ENCODE data around the gene PTPRG.

Gene PTPRG

GRCh38 chr3:62261121-62261520, 699.8 kb downstream of the PTPRG start:
- no peak for DNase-seq

DNA sequence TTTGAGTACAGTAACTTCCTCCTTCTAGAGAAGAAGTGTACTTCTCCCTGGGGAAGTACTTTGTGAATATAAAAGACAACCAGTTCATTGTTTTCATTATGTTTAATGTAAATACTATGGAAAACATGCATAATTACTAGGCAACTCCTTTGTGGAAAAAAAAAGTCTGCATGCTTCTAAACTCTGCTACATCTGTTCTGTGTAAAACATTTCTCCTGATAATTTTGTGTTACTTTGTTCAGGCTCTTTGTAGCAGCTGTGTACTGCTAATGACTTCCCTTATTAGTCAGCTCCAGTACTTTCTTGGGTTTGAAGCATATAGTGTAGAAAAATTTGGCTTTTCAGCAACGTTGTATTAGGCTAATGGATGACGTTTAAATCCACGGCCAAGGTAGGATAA, 700.4 kb downstream of the PTPRG start:
- DNase-seq = no peak

GRCh38 chr3:62265528-62265927, 704.2 kb downstream of the PTPRG start:
- DNase-seq = no peak

DNA sequence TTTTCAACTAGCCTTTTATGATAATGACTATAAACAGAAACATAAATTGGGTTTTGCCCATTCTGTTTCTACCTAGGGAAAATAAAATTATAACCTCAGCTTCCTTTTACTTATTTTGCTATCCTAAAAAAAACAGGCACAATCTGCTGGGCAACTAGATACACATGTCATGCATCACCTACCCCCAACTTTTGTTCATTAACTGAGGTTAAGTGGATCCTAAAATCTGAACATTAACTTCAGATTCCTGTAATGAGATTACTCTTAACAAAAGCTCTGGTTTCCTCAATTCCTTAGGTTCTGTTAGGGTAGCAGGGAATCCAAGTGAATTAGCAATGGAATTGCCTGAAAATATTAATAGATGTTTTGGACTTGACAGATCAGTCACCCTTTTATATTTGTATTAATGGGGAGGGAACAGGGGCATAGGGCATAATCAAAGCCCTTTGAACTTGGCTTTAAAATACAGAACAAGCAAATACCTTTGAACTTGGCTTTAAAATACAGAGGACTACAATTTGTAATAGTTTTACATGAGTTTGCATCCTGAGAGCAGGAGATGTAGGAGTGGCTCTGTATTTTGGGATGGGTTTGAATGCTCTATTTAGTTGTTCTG, 705.4 kb downstream of the PTPRG start:
- no peak for DNase-seq

DNA sequence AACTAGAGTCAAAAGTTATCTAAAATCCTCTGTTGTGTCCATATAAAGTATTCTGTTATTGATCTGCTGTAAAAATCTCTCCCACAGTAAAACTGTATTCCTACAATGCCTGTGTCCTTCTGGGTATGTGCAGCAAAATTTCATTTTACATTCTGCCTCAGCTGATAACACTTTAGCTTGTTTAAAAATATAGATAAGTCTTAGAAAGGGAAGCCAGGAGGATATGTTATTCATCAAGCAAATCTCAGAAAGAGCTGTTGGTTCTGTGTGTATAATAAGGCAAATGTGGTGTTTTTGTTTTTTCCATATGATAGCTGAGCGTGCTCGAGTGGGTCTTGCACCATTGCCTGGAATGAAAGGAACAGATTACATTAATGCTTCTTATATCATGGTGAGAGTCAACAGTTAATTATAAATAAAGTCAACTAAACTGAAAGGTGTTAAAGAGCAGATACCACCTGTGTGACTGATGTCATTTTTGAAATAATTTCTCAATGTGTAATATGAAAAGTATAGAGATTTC, 715.3 kb downstream of the PTPRG start:
- no peak for DNase-seq

DNA sequence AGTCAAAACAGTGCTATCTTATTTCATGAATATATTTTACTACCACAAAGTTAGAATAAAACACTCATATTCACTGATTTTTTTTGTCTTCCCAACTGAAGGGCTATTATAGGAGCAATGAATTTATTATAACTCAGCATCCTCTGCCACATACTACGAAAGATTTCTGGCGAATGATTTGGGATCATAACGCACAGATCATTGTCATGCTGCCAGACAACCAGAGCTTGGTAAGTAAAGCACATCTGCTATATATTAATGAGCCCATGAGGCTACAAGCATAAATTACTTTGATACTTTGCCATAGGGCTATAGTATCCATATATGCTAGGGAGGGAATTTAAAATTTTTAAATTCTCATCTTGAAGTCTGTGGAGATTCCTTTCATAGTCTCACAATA, 716.1 kb downstream of the PTPRG start:
- DNase-seq = no peak

GRCh38 chr3:62277986-62278385, 716.6 kb downstream of the PTPRG start:
- no peak for DNase-seq

DNA sequence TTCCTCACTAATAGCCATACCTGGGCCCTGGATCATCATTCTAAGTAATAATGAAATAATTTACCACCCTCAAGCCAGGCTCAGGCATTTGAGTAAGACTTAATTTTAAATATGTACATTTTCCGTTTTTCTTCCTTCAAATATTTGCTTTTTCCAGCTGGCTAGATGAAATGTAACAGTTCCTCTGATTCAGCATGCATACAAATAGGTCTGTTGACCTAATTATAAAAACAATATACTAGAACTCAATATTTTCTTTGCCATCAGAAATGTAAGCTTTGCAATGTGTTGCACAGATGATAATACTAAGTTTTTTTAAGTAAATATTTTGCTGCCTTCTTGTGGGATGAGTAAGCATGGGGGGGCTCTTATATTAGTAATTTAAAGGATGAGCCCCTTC, 720.4 kb downstream of the PTPRG start:
- DNase-seq = no peak

- no peak for DNase-seq
These were observed 723.1 kb downstream of the PTPRG start for GRCh38 chr3:62284442-62284841.

DNA sequence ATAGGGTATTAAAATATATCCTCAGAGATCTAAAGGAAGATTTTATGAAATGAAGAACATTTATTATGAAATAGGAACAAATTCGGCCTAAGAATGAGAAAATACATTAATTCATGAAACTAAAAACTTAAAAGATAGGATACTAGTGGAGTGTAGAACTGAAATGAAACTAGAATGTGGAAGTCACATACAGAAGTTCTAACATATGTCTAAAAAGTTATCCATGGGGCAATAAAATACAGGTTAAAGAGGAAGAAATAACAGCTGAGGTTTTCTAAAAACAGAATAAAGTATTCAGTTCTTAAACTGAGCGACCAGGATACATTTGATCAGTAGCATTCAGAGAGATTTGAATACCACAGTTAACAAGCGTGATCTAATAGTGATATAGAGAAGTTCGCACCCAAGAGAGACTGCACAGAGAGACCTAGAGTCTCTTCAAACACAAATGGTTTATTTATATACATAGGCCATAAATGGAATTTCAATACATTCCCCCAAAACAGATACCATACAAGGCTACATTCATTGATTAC, 726.1 kb downstream of the PTPRG start:
- DNase-seq = no peak

GRCh38 chr3:62289922-62290321, 728.6 kb downstream of the PTPRG start:
- no peak for DNase-seq

GRCh38 chr3:62293051-62293780, 731.8 kb downstream of the PTPRG start:
- no peak for DNase-seq

DNA sequence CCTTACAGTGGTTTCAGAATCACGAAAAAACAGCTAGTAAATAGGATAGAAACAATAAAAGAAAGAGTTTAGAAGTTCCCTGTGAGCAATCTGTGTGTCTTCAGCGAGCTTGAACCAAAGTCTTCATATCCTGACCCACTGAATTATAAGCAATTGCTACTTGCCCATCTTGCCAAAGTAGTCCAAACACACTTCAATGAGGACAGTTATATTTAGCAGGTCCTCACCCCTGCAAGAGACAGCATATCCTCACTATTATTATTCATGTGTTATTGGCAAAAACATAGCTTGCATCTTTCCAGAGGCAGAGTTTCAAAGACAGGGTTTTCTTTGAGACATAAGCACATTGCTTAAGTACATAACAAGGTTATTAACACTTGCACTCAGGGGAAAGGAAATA, 734.2 kb downstream of the PTPRG start:
- DNase-seq = no peak

- no peak for DNase-seq
These were observed 739.2 kb downstream of the PTPRG start for GRCh38 chr3:62300617-62301016.

- DNase-seq = no peak
These were observed 750.8 kb downstream of the PTPRG start for GRCh38 chr3:62312201-62312600.

GRCh38 chr3:62316525-62316924, 755.2 kb downstream of the PTPRG start:
- no peak for DNase-seq

GRCh38 chr3:62318365-62318751, 757.0 kb downstream of the PTPRG start:
- DNase-seq = no peak

- DNase-seq = no peak
These were observed 757.6 kb downstream of the PTPRG start for GRCh38 chr3:62318752-62319569.

DNA sequence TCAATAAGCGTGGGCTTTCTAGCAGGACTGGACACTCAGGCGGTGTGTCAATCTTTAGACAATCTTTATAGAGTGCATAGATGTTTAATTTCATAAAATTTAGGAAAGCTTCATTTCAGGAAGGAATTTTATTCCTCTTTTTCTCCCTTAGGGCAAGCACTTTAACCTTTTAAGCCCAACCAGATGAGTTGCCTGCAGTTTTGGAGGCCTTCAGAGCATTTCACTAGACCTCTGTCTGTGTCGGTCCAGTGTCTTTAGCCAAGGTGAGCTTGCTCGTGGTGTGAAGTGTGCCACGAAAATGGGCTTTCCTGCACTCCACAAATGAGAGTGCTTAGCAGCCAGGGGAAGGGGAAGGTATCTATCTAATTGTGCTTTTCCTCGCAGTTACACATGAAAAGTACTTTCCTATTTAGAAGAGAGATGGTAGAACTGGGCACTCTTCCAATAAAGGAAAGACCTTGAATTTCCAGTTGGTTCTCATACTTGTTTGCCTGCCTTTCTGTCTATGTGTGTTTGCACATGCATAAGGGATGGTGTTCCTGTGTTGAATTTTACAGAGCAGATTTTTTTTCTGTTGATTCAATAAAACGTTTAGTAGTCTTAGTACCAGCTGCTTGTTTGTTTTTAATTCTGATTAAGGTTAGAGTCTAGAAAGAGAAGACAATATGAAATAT, 758.3 kb downstream of the PTPRG start:
- DNase-seq = no peak

DNA sequence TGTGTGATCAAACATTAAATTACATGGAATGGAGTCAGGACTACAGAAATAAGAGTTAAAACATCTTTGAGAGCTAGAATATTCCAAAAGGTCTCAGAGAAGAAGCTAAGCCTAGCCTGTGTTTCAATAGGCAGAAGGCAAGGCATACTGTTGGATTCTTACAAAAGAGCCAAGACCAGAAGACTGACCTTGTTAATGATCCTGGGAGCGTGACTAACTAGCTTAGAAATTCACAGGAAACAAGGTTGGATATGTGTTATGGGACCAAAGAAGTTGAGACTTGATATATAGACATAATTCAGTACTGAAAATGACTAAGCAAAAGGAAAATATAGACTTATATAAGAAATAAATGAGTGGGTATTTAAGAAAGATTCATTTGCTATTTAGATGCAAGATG, 761.9 kb downstream of the PTPRG start:
- no peak for DNase-seq

DNA sequence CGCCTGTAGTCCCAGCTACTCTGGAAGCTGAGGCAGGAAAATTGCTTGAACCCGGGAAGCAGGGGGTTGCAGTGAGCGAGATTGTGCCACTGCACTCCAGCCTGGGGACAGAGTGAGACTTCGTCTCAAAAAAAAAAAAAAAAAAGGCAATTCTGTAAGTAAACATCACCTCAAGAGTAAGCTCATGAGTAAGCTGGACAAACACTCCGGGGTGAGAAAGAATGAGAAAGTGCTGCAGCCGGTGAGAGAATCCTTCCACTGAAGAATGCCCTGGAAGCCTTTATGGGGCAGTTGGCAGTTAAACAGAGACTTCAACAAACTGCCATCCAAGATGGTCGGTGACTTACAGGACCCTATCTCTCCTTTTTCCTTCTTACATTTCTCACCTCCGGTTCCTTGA, 764.5 kb downstream of the PTPRG start:
- no peak for DNase-seq

DNA sequence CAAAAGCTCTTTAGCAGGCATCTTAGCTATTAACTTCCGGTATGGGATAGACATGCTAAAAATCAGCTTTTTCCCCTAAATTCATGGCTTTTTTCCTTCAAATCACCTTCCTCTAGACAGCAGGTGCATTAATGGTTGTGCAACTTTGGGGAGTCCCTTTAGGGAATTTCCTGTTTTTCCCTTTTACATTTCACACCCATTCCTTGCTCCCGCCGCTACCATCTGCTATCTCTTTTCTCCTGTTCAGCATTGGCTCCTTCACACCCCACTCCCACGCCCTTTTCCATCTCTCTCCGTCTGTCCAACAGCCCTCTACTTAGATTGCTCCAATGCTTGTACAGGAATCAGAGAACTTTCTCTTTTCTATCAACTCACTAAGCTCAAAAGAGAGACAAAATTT, 768.6 kb downstream of the PTPRG start:
- DNase-seq = no peak

DNA sequence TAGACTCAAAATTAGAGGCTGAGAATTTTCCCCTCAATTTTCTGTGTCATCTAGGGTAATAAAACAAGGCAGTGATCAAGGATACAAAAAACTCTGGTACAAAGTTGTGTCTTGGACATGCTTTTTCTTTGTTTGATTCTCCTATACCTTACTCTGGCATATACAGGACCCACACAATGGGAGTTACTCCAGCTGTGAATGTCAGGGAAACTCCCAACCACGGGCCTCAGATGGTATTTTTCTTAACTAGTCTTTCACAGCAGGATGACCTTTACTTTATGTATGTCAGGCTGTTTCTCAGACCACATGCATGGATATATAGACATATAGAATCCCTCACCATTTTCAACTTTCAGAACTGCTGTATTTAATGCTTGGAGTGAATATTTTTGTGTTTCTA, 770.6 kb downstream of the PTPRG start:
- no peak for DNase-seq
